ENCODE measurements around the gene DUSP8.

DNA sequence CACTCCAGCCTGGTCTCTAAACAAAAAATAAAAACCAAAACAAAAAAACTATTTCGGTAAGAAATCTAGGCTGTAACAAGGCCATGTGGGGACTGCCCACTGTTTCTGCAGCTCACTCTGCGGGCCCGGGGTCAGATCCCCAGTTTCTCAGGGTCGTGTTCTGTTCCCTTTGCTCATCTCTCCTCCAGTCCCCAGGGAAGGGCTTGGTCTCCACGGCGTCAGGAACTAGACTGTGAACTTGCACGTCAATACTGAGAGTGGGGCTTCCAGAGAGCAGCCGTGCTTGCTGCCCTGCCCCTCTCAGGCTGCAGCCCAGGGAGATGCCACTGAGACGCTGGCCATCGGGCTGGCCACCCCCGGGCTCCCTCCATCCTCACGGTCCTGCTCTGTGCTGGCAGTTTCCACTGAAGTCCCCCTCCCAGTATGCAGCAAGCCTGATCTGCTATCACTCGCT lies 51.8 kb downstream of the DUSP8 start:
- TF ChIP-seq, protein P1, sequence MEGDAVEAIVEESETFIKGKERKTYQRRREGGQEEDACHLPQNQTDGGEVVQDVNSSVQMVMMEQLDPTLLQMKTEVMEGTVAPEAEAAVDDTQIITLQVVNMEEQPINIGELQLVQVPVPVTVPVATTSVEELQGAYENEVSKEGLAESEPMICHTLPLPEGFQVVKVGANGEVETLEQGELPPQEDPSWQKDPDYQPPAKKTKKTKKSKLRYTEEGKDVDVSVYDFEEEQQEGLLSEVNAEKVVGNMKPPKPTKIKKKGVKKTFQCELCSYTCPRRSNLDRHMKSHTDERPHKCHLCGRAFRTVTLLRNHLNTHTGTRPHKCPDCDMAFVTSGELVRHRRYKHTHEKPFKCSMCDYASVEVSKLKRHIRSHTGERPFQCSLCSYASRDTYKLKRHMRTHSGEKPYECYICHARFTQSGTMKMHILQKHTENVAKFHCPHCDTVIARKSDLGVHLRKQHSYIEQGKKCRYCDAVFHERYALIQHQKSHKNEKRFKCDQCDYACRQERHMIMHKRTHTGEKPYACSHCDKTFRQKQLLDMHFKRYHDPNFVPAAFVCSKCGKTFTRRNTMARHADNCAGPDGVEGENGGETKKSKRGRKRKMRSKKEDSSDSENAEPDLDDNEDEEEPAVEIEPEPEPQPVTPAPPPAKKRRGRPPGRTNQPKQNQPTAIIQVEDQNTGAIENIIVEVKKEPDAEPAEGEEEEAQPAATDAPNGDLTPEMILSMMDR (conservative IDR thresholded peaks at IDR 0.05), result no peak
- no peak for TF ChIP-seq EZH2 (IDR thresholded peaks at IDR 0.05; ENCODE audit: low read depth)
